B cell (primary cell): ENCODE measurements around the gene LIN54. TPM values are rescaled to one million over a fixed set of nuclear protein-coding genes. Genes with fewer than 3 reads are reported as not detected.
"Not testable (repeated sequence)": the region's sequence is repeated elsewhere in the genome, so short reads cannot be mapped to it uniquely, and the experiment has no call there.

Experiments
- ATAC-seq: fragments of 200-7000 bp; cut with Tn5 transposase; one replicate; pipeline ENCODE4 v1.10.0; 2021; ENCODE audit warnings: low read depth, mild to moderate bottlenecking, moderate number of reproducible peaks, moderate library complexity
- CTCF ChIA-PET: fragments of 350-600 bp; sonication (Branson Sonifier 250); formaldehyde crosslinking; loops from one replicate; lab custom pipeline; 2021; ENCODE audit warnings: antibody characterized with exemption, inconsistent platforms; lab: Charles Lee
- POLR2A ChIA-PET: fragments of 350-600 bp; sonication (Branson Sonifier 250); formaldehyde crosslinking; loops from one replicate; lab custom pipeline; 2021; ENCODE audit warnings: antibody characterized with exemption; lab: Charles Lee
- DNase-seq: peaks from one replicate; pipeline ENCODE4 v3.0.0; 2013
- H2AFZ ChIP-seq: 2 replicates; pipeline ENCODE4 v1.6.1; 2012; ENCODE audit warnings: mild to moderate bottlenecking, low read depth, low read length; ENCODE audit not compliant: insufficient read depth, poor library complexity, severe bottlenecking
- H3K27ac ChIP-seq, 2 donors: 1 replicate in 1 of 2; 2 replicates in 1 of 2; pipeline ENCODE4 v1.5.1; 2012 to 2013; ENCODE audit warnings: low read length in 2 of 2, mild to moderate bottlenecking in 2 of 2, moderate library complexity in 1 of 2
- H3K27me3 ChIP-seq, 4 experiments: fragments of 200-600 bp in 1 of 4; sonication (generic) in 1 of 4; replicated peaks in 1 of 4; 1 replicate in 2 of 4; 2 replicates in 2 of 4; pipeline versions ENCODE4 v1.6.1 to v1.7.0; 2013 to 2016; ENCODE audit warnings: low read length in 3 of 4, mild to moderate bottlenecking in 2 of 4, mixed read lengths in 1 of 4, moderate library complexity in 1 of 4; ENCODE audit not compliant: insufficient read depth in 4 of 4, control insufficient read depth in 3 of 4; ENCODE audit errors: control extremely low read depth in 1 of 4
- H3K36me3 ChIP-seq, 2 experiments: replicated peaks in 1 of 2; 1 replicate in 1 of 2; 2 replicates in 1 of 2; pipeline versions ENCODE4 v1.6.1 to v1.7.1; 2013; ENCODE audit warnings: low read length in 1 of 2; ENCODE audit not compliant: insufficient read depth in 2 of 2, control insufficient read depth in 1 of 2; ENCODE audit errors: control extremely low read depth in 1 of 2, extremely low read depth in 1 of 2
- H3K4me1 ChIP-seq, 2 donors: fragments of 200-600 bp in 1 of 2; sonication (generic) in 1 of 2; 1 replicate in 1 of 2; 2 replicates in 1 of 2; pipeline versions ENCODE4 v1.5.1 to v1.6.1; 2013 to 2017; ENCODE audit warnings: low read length in 2 of 2; ENCODE audit not compliant: control insufficient read depth in 2 of 2, insufficient read depth in 2 of 2
- H3K4me2 ChIP-seq: replicated peaks from 2 replicates; pipeline ENCODE3; 2012; ENCODE audit warnings: mild to moderate bottlenecking, low read depth, low read length; ENCODE audit not compliant: poor library complexity, severe bottlenecking
- H3K4me3 ChIP-seq, 5 experiments: fragments of 200-600 bp in 1 of 5; sonication (generic) in 1 of 5; 1 replicate in 3 of 5; 2 replicates in 2 of 5; pipeline versions ENCODE4 v1.5.1 to v1.7.0; 2011 to 2016; ENCODE audit warnings: low read length in 4 of 5, mild to moderate bottlenecking in 4 of 5, low read depth in 2 of 5, control low read depth in 1 of 5, moderate library complexity in 1 of 5; ENCODE audit not compliant: insufficient read depth in 1 of 5; ENCODE audit errors: control extremely low read depth in 1 of 5, extremely low read depth in 1 of 5
- H3K79me2 ChIP-seq: fragments of 200-600 bp; sonication (generic); one replicate; pipeline ENCODE4 v1.6.0; 2016; ENCODE audit warnings: low read length; ENCODE audit not compliant: control insufficient read depth, insufficient read depth
- H3K9ac ChIP-seq: fragments of 200-600 bp; sonication (generic); 2 replicates; pipeline ENCODE4 v1.6.1; 2017; ENCODE audit warnings: mild to moderate bottlenecking, low read length, moderate library complexity
- H3K9me3 ChIP-seq, 3 donors: one replicate each; pipeline versions ENCODE4 v1.6.1 to v1.7.1; 2013; ENCODE audit warnings: low read length in 2 of 3; ENCODE audit not compliant: control insufficient read depth in 2 of 3, insufficient read depth in 1 of 3; ENCODE audit errors: control extremely low read depth in 1 of 3
- H4K20me1 ChIP-seq: 2 replicates; pipeline ENCODE4 v1.6.0; 2012; ENCODE audit warnings: mild to moderate bottlenecking, low read length; ENCODE audit not compliant: insufficient read depth, control insufficient read depth, poor library complexity, severe bottlenecking
- H3K27ac Mint-ChIP-seq: one replicate; pipeline ENCODE4 v1.8.0; 2021; ENCODE audit warnings: mixed read lengths
- H3K27me3 Mint-ChIP-seq: one replicate; pipeline ENCODE4 v1.8.0; 2021; ENCODE audit warnings: mixed read lengths
- H3K4me1 Mint-ChIP-seq: one replicate; pipeline ENCODE4 v1.8.0; 2021; ENCODE audit warnings: mixed read lengths
- H3K4me3 Mint-ChIP-seq: one replicate; pipeline ENCODE4 v1.8.0; 2021; ENCODE audit warnings: mixed read lengths
- H3K9me3 Mint-ChIP-seq: one replicate; pipeline ENCODE4 v1.8.0; 2022; ENCODE audit warnings: mixed read lengths; ENCODE audit not compliant: insufficient read depth
- EZH2 ChIP-seq: IDR thresholded peaks from 2 replicates; pipeline ENCODE4 v1.6.1; 2012; ENCODE audit warnings: borderline replicate concordance, low read depth, mild to moderate bottlenecking, moderate library complexity, low read length; ENCODE audit not compliant: insufficient read depth, poor library complexity, severe bottlenecking
- WGBS: methylation state at CpG from one replicate; pipeline ENCODE4 v1.1.5; 2013; ENCODE audit warnings: missing lambda C conversion rate; ENCODE audit not compliant: insufficient coverage; 5-methylcytosine and 5-hydroxymethylcytosine counted together
- intact Hi-C: fragments of 100-400 bp; cut with micrococcal nuclease; formaldehyde crosslinking; loops from one replicate; pipeline ENCODE4 v1.10.0; 2022
- polyA plus RNA-seq: library from polyadenylated mRNA; depleted of rRNA; stranded (reverse); fragments of >200 nt; gene quantifications from 2 replicates; pipeline ENCODE4 v1.2.3, GENCODE V29; 2012
- total RNA-seq, 2 donors: library from RNA; stranded (reverse); fragments of 120-200 nt in 1 of 2; gene quantifications; 1 replicate in 1 of 2; 2 replicates in 1 of 2; pipeline versions ENCODE4 v1.2.3 to v1.2.4, GENCODE V29; 2013 to 2022
- TF ChIP-seq, protein P1 (sequence below): fragments of 200-600 bp; IDR thresholded peaks from one replicate; pipeline ENCODE4 v1.8.0; 2022; ENCODE audit warnings: antibody characterized with exemption, mild to moderate bottlenecking

The LIN54 gene
- total and polyA plus RNA-seq, 2 donors (not counting 1 experiment from before 2014, with no cell fraction given) = 3.8 to 19.2 TPM

DNA sequence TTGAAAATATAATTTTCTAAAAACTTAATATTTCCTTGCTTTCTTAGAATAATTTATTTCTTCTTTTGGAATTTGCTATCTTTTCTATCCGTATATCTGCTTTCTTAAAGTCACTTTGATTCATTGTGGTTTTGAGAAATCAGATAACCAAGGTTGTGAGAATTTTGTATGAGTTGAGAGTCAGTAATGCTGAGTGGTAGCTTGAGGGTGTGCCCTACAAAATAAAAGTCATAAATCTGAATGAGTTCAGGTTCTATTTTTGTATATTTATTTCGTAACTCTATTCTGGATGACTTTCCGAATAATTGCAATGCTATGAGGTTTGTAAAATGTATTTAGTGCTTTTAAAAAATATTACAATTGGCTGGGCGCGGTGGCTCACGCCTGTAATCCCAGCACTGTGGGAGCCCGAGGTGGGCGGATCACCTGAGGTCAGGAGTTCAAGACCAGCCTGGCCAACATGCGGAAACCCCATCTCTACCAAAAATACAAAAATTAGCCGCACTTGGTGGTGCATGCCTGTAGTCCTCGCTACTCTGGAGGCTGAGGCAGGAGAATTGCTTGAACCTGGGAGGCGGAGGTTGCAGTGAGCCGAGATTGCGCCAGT is 33.3 kb upstream of the LIN54 start:
- TF ChIP-seq EZH2 = no peak
- TF ChIP-seq, protein P1, sequence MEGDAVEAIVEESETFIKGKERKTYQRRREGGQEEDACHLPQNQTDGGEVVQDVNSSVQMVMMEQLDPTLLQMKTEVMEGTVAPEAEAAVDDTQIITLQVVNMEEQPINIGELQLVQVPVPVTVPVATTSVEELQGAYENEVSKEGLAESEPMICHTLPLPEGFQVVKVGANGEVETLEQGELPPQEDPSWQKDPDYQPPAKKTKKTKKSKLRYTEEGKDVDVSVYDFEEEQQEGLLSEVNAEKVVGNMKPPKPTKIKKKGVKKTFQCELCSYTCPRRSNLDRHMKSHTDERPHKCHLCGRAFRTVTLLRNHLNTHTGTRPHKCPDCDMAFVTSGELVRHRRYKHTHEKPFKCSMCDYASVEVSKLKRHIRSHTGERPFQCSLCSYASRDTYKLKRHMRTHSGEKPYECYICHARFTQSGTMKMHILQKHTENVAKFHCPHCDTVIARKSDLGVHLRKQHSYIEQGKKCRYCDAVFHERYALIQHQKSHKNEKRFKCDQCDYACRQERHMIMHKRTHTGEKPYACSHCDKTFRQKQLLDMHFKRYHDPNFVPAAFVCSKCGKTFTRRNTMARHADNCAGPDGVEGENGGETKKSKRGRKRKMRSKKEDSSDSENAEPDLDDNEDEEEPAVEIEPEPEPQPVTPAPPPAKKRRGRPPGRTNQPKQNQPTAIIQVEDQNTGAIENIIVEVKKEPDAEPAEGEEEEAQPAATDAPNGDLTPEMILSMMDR = no peak
- H3K27ac Mint-ChIP-seq = no peak overlapping the region
- Histone ChIP-seq H2AFZ (no peak overlapping the region), H3K27ac (no peak overlapping the region), H3K27me3 (no peaks in the 10 kb centered on the region), H3K9me3 (no peaks in the 10 kb centered on the region), H3K4me2 (no peak overlapping the region), H3K79me2 (peaks cover 56% of the 10 kb centered on the region), H3K4me3 (no peak overlapping the region), H3K9ac (no peak overlapping the region), H3K4me1 (no peaks in the 10 kb centered on the region), H4K20me1 (peaks cover 28% of the 10 kb centered on the region), H3K36me3 (peaks cover 3 to 6% of the 10 kb centered on the region in 2 experiments)
- no peaks in the 10 kb centered on the region for H3K9me3 Mint-ChIP-seq
- no peak overlapping the region for H3K4me3 Mint-ChIP-seq
- intact Hi-C loops = no loop called here
- WGBS = 96% methylated on average over 6 of the region's 14 CpGs
- H3K27me3 Mint-ChIP-seq = no peaks in the 10 kb centered on the region
- ChIA-PET CTCF (no interaction called here), POLR2A (no interaction called here)
- H3K4me1 Mint-ChIP-seq = peaks cover 22% of the 10 kb centered on the region
- ATAC-seq (no peak), DNase-seq (no peak)

DNA sequence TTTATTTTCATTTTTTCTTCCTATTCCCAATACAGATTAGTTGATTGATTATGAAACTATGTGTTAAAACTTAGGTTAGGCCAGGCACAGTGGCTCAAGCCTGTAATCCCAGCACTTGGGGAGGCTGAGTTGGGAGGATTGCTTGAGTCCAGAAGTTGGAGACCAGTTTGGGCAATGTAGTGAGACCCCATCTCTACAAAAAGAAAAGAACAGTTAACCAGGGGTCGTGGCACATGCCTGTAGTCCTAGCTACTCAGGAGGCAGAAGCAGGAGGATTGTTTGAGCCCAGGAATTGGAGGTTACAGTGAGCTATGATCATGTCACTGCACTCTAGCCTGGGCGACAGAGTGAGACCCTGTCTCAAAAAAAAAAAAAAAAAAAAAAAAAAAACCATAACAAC is 32.5 kb upstream of the LIN54 start:
- H3K36me3 ChIP-seq, H3K4me2 ChIP-seq, DNase-seq, POLR2A ChIA-PET, H3K27me3 Mint-ChIP-seq, H3K4me3 Mint-ChIP-seq, H3K27ac ChIP-seq, H3K4me1 ChIP-seq, H3K27me3 ChIP-seq, ATAC-seq, H3K27ac Mint-ChIP-seq, H3K9ac ChIP-seq, H3K4me3 ChIP-seq, H3K9me3 Mint-ChIP-seq, CTCF ChIA-PET, intact Hi-C loops, H2AFZ ChIP-seq, H3K9me3 ChIP-seq: not testable (repeated sequence)
- peaks cover 64% of the 10 kb centered on the region for H3K79me2 ChIP-seq
- no CpG with 5 or more reads among the region's 2 CpGs for WGBS
- peaks cover 29% of the 10 kb centered on the region for H4K20me1 ChIP-seq
- peaks cover 23% of the 10 kb centered on the region for H3K4me1 Mint-ChIP-seq
